GM23338 (cell line): ENCODE measurements around the gene COTL1. TPM values are rescaled to one million over a fixed set of nuclear protein-coding genes. Genes with fewer than 3 reads are reported as not detected.

Experiments
- ATAC-seq: fragments of 200-7000 bp; cut with Tn5 transposase; 3 replicates; pipeline ENCODE4 v1.9.1; 2020
- DNase-seq: peaks from one replicate; pipeline ENCODE4 v3.0.0-alpha.2; 2015; ENCODE audit warnings: low spot score
- H2AFZ ChIP-seq: fragments of 200-600 bp; sonication (generic); 2 replicates; pipeline ENCODE4 v1.8.0; 2016; ENCODE audit warnings: antibody characterized with exemption, mild to moderate bottlenecking, moderate library complexity
- H3F3A ChIP-seq: fragments of 200-600 bp; sonication (generic); replicated peaks from 2 replicates; pipeline ENCODE4 v1.8.0; 2017; ENCODE audit warnings: antibody characterized with exemption, mixed run types, low read depth
- H3K27ac ChIP-seq: fragments of 200-600 bp; sonication (generic); 2 replicates; pipeline ENCODE4 v1.6.1; 2016; ENCODE audit warnings: low read depth
- H3K27me3 ChIP-seq: fragments of 200-600 bp; sonication (generic); 2 replicates; pipeline ENCODE4 v1.8.0; 2016; ENCODE audit warnings: mild to moderate bottlenecking, mixed run types, moderate library complexity; ENCODE audit not compliant: insufficient read depth
- H3K36me3 ChIP-seq: fragments of 200-600 bp; sonication (generic); 2 replicates; pipeline ENCODE4 v1.8.0; 2016; ENCODE audit warnings: mild to moderate bottlenecking; ENCODE audit not compliant: insufficient read depth
- H3K4me1 ChIP-seq: fragments of 200-600 bp; sonication (generic); 2 replicates; pipeline ENCODE4 v1.8.0; 2016; ENCODE audit warnings: mild to moderate bottlenecking, moderate library complexity; ENCODE audit not compliant: insufficient read depth
- H3K4me2 ChIP-seq: fragments of 200-600 bp; sonication (generic); 2 replicates; pipeline ENCODE4 v1.7.1; 2017; ENCODE audit warnings: mixed run types
- H3K4me3 ChIP-seq: fragments of 200-600 bp; sonication (generic); 2 replicates; pipeline ENCODE4 v1.6.1; 2016; ENCODE audit warnings: mixed run types
- H3K79me2 ChIP-seq: fragments of 200-600 bp; sonication (generic); replicated peaks from 2 replicates; pipeline ENCODE4 v1.8.0; 2017; ENCODE audit warnings: mild to moderate bottlenecking; ENCODE audit not compliant: insufficient read depth
- H3K9me2 ChIP-seq: fragments of 200-600 bp; sonication (generic); 2 replicates; pipeline ENCODE4 v1.8.0; 2017; ENCODE audit not compliant: insufficient read depth
- H4K20me1 ChIP-seq: fragments of 200-600 bp; sonication (generic); replicated peaks from 2 replicates; pipeline ENCODE4 v1.8.0; 2017; ENCODE audit warnings: mild to moderate bottlenecking; ENCODE audit not compliant: insufficient read depth
- H3K27ac Mint-ChIP-seq: 2 replicates; pipeline ENCODE4 v1.8.0; 2020; ENCODE audit warnings: inconsistent platforms, mild to moderate bottlenecking, moderate library complexity, mixed read lengths
- H3K27me3 Mint-ChIP-seq: 3 replicates; pipeline ENCODE4 v1.8.0; 2022; ENCODE audit warnings: low read depth, mild to moderate bottlenecking, moderate library complexity, mixed read lengths, inconsistent platforms; ENCODE audit not compliant: insufficient read depth, poor library complexity
- H3K36me3 Mint-ChIP-seq: 3 replicates; pipeline ENCODE4 v1.8.0; 2021; ENCODE audit warnings: low read depth, mild to moderate bottlenecking, inconsistent platforms, moderate library complexity, mixed read lengths
- H3K4me1 Mint-ChIP-seq: 3 replicates; pipeline ENCODE4 v1.8.0; 2020; ENCODE audit warnings: mild to moderate bottlenecking, inconsistent platforms, mixed read lengths
- H3K4me3 Mint-ChIP-seq: 3 replicates; pipeline ENCODE4 v1.8.0; 2021; ENCODE audit warnings: moderate library complexity, mild to moderate bottlenecking, inconsistent platforms, mixed read lengths
- H3K9me3 Mint-ChIP-seq: 3 replicates; pipeline ENCODE4 v1.8.0; 2020; ENCODE audit warnings: moderate library complexity, mild to moderate bottlenecking, inconsistent platforms, mixed read lengths
- CTCF ChIP-seq, 2 experiments: fragments of 200-600 bp in 1 of 2; sonication (generic) in 1 of 2; conservative IDR thresholded peaks; 2 replicates each; pipeline versions ENCODE4 v1.5.1 to v1.6.1; 2016 to 2017; ENCODE audit warnings: antibody characterized with exemption in 2 of 2, low read depth in 2 of 2, mild to moderate bottlenecking in 2 of 2, moderate library complexity in 1 of 2
- EZH2 ChIP-seq: fragments of 200-600 bp; sonication (generic); IDR thresholded peaks from one replicate; pipeline ENCODE4 v1.8.0; 2017; ENCODE audit warnings: antibody characterized with exemption, mild to moderate bottlenecking, low read depth; ENCODE audit not compliant: unreplicated experiment
- JUNB ChIP-seq: IDR thresholded peaks from one replicate; pipeline ENCODE4 v1.6.1; 2016; ENCODE audit warnings: antibody characterized with exemption; ENCODE audit not compliant: unreplicated experiment
- REST ChIP-seq: IDR thresholded peaks from one replicate; pipeline ENCODE4 v1.6.1; 2018; ENCODE audit warnings: antibody characterized with exemption; ENCODE audit not compliant: unreplicated experiment
- ZNF331 ChIP-seq: fragments of 250-450 bp; sonication (Bioruptor Pico); IDR thresholded peaks from 2 replicates; pipeline ENCODE4 v1.5.0; 2020; ENCODE audit warnings: low read depth, mild to moderate bottlenecking, moderate library complexity
- polyA plus RNA-seq: library from polyadenylated mRNA; unstranded; fragments of >200 nt; fragmentation: Nextera tagmentation; extraction: Ambion mirVana; gene quantifications from 2 replicates; pipeline ENCODE4 v1.2.1, GENCODE V29; 2016
- total RNA-seq: library from RNA; depleted of rRNA; stranded (reverse); fragments of >200 nt; shearing (Covaris generic); gene quantifications from 2 replicates; pipeline ENCODE4 v1.2.3, GENCODE V29; 2014

COTL1 gene
- total and polyA plus RNA-seq, 2 experiments from 2014 or later: 117 to 166 TPM

GRCh38 chr16:84594725-84595038, 23.2 kb downstream of the COTL1 start:
- H3K36me3 ChIP-seq: peaks cover 6% of the 10 kb centered on the region; the same call in 1 of the 2 replicates
- no peak overlapping the region for H3K4me3 ChIP-seq
- Mint-ChIP-seq H3K27me3 (peaks cover 12% of the 10 kb centered on the region), H3K4me3 (no peak overlapping the region), H3K27ac (no peak overlapping the region), H3K36me3 (peaks cover 22% of the 10 kb centered on the region), H3K9me3 (no peaks in the 10 kb centered on the region; the same call in 2 of the 3 replicates), H3K4me1 (peaks cover 48% of the 10 kb centered on the region)
- H2AFZ ChIP-seq: no peak overlapping the region
- 0 out of 2 replicates have a peak overlapping the region, but pooled peaks have one; percentile 14 for H3K27ac ChIP-seq
- peaks cover 22% of the 10 kb centered on the region for H3K4me1 ChIP-seq
- H3K9me2 ChIP-seq: no peaks in the 10 kb centered on the region
- TF ChIP-seq CTCF (conservative IDR thresholded peaks at IDR 0.05; ENCODE audit: low read depth in 2 of 2): peak in 1 of 2 experiments; percentile 32; a peak in 2 of 4 replicates
- TF ChIP-seq REST: no peak
- TF ChIP-seq EZH2: no peak
- H3K79me2 ChIP-seq: peaks cover 64% of the 10 kb centered on the region
- H3F3A ChIP-seq: peaks cover 6% of the 10 kb centered on the region; the same call in 1 of the 2 replicates
- peaks cover 41% of the 10 kb centered on the region for H4K20me1 ChIP-seq
- peak; percentile 38 for ATAC-seq
- DNase-seq: peak; percentile 55
- H3K4me2 ChIP-seq: 0 out of 2 replicates have a peak overlapping the region, but pooled peaks have one; percentile 43
- no peaks in the 10 kb centered on the region for H3K27me3 ChIP-seq

- Histone ChIP-seq H3K79me2 (peaks cover 64% of the 10 kb centered on the region), H3K9me2 (no peaks in the 10 kb centered on the region), H3K4me2 (0 out of 2 replicates have a peak overlapping the region, but pooled peaks have one; percentile 43), H3K36me3 (peaks cover 6% of the 10 kb centered on the region; the same call in 1 of the 2 replicates), H3K4me1 (peaks cover 17% of the 10 kb centered on the region), H3K4me3 (no peak overlapping the region), H3F3A (peaks cover 2% of the 10 kb centered on the region; the same call in 1 of the 2 replicates), H3K27me3 (no peaks in the 10 kb centered on the region), H2AFZ (no peak overlapping the region), H3K27ac (0 out of 2 replicates have a peak overlapping the region, but pooled peaks have one; percentile 14), H4K20me1 (peaks cover 38% of the 10 kb centered on the region)
- Mint-ChIP-seq H3K9me3 (no peaks in the 10 kb centered on the region; the same call in 2 of the 3 replicates), H3K4me3 (no peak overlapping the region), H3K4me1 (peaks cover 42% of the 10 kb centered on the region), H3K27me3 (peaks cover 12% of the 10 kb centered on the region), H3K36me3 (peaks cover 26% of the 10 kb centered on the region), H3K27ac (no peak overlapping the region)
- peak; percentile 64 for DNase-seq
- TF ChIP-seq CTCF (conservative IDR thresholded peaks at IDR 0.05; ENCODE audit: low read depth in 2 of 2) (no peak), JUNB (no peak), ZNF331 (CRISPR knock-in tag) (no peak), REST (no peak)
- no peak; the same call in 2 of the 3 replicates for ATAC-seq
These were observed 23.8 kb downstream of the COTL1 start for GRCh38 chr16:84593825-84594724.
